HFFc6 (cell line): ENCODE data around the gene STX7. TPM values are rescaled to one million over a fixed set of nuclear protein-coding genes. Genes with fewer than 3 reads are reported as not detected.

Experiments used
- DNase-seq: peaks from one replicate; pipeline ENCODE4 v3.0.0-alpha.2; 2018
- H3K27ac Mint-ChIP-seq: 2 replicates; pipeline ENCODE4 v1.8.0; 2020; ENCODE audit warnings: mild to moderate bottlenecking, mixed read lengths
- H3K27me3 Mint-ChIP-seq: 2 replicates; pipeline ENCODE4 v1.8.0; 2021; ENCODE audit warnings: mild to moderate bottlenecking, moderate library complexity, mixed read lengths; ENCODE audit not compliant: insufficient read depth
- H3K36me3 Mint-ChIP-seq: 2 replicates; pipeline ENCODE4 v1.8.0; 2021; ENCODE audit warnings: low read depth, mixed read lengths
- H3K4me1 Mint-ChIP-seq: 2 replicates; pipeline ENCODE4 v1.8.0; 2020; ENCODE audit warnings: low read depth, mixed read lengths
- H3K4me3 Mint-ChIP-seq: 2 replicates; pipeline ENCODE4 v1.8.0; 2020; ENCODE audit warnings: mild to moderate bottlenecking, moderate library complexity, mixed read lengths
- H3K9me3 Mint-ChIP-seq: 2 replicates; pipeline ENCODE4 v1.8.0; 2020; ENCODE audit warnings: mild to moderate bottlenecking, mixed read lengths
- CTCF ChIP-seq: fragments of 200-600 bp; sonication (generic); IDR thresholded peaks from 2 replicates; pipeline ENCODE4 v1.5.0; 2021; ENCODE audit warnings: antibody characterized with exemption, mild to moderate bottlenecking
- total RNA-seq, 6 experiments: library from RNA; stranded (reverse); fragmentation: NEBNext Ultra II Directional; extraction: Animal tissue kit (Norgen Biotek cat#: 25700); gene quantifications; 2 replicates in 1 of 6; 3 replicates in 5 of 6; pipeline ENCODE4 v1.2.3, GENCODE V29; 2021

Gene STX7
- total RNA-seq, 6 experiments from 2014 or later = 36.4 to 41.5 (median 39.3) TPM

GRCh38 chr6:132506461-132506860 lies 6.5 kb downstream of the STX7 start:
- H3K27me3 Mint-ChIP-seq = peaks cover 2% of the 10 kb centered on the region; the same call in 1 of the 2 replicates
- H3K9me3 Mint-ChIP-seq = no peaks in the 10 kb centered on the region
- TF ChIP-seq CTCF = no peak
- H3K27ac Mint-ChIP-seq = no peak overlapping the region
- H3K4me3 Mint-ChIP-seq = no peak overlapping the region
- peaks cover 59% of the 10 kb centered on the region for H3K4me1 Mint-ChIP-seq
- H3K36me3 Mint-ChIP-seq = peaks cover 20% of the 10 kb centered on the region
- no peak for DNase-seq

DNA sequence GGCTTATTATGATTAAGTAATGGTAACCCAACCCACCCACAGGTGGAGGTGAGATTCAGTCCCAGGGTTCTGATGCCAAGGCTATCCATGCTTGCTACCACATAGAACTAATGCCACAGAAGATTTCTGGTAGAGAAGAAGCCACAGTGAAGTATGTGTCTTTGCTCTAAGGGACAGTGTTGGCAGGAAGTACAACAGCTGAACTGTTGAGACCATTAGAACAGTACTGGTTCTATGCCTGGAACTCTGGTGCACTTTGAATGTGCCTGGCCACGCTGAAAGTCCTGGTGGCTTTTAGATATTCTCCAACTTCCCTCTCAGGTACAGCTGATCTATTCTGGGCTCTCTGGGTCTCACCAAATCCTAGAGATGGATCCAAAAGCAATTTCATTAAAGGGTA lies 7.8 kb downstream of the STX7 start:
- peaks cover 51% of the 10 kb centered on the region for H3K4me1 Mint-ChIP-seq
- no peaks in the 10 kb centered on the region for H3K9me3 Mint-ChIP-seq
- no peak overlapping the region for H3K27ac Mint-ChIP-seq
- H3K27me3 Mint-ChIP-seq = peaks cover 2% of the 10 kb centered on the region; the same call in 1 of the 2 replicates
- no peak for DNase-seq
- TF ChIP-seq CTCF = no peak
- H3K36me3 Mint-ChIP-seq = peaks cover 27% of the 10 kb centered on the region
- H3K4me3 Mint-ChIP-seq = no peak overlapping the region

DNA sequence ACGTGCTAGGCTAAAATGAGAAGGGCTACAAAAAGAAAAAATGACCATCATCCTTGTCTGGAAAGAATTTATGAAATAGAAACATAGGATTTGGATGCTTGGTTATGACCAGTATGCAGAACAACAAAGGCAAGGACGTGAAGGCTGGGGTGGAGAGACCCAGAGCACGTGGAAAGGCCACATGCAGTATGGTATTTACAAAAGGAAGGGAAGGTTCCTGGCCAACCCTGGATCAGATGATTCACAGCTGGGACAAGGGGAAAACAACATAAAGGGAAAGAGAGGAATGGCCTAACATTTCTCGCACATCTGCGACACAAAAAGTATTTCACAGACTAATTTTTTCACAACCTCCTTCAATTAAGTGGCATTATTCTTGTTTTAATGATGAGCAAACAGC lies 8.2 kb downstream of the STX7 start:
- TF ChIP-seq CTCF = no peak
- Mint-ChIP-seq H3K36me3 (peaks cover 31% of the 10 kb centered on the region), H3K4me3 (no peak overlapping the region), H3K4me1 (peaks cover 55% of the 10 kb centered on the region), H3K27me3 (peaks cover 2% of the 10 kb centered on the region; the same call in 1 of the 2 replicates), H3K9me3 (no peaks in the 10 kb centered on the region), H3K27ac (no peak overlapping the region)
- DNase-seq = no peak

- no peak for DNase-seq
- TF ChIP-seq CTCF = no peak
- Mint-ChIP-seq H3K27ac (no peak overlapping the region), H3K4me1 (peaks cover 40% of the 10 kb centered on the region), H3K9me3 (no peaks in the 10 kb centered on the region), H3K36me3 (peaks cover 31% of the 10 kb centered on the region), H3K27me3 (peaks cover under 1% of the 10 kb centered on the region; the same call in 1 of the 2 replicates), H3K4me3 (no peak overlapping the region)
Observed at GRCh38 chr6:132499757-132500156, 13.2 kb downstream of the STX7 start.

GRCh38 chr6:132498638-132499037 lies 14.3 kb downstream of the STX7 start:
- Mint-ChIP-seq H3K27me3 (no peaks in the 10 kb centered on the region), H3K9me3 (no peaks in the 10 kb centered on the region), H3K4me1 (peaks cover 35% of the 10 kb centered on the region), H3K27ac (no peak overlapping the region), H3K36me3 (peaks cover 40% of the 10 kb centered on the region), H3K4me3 (no peak overlapping the region)
- no peak for TF ChIP-seq CTCF
- no peak for DNase-seq
